OCI-LY1 (cell line): ENCODE results near the gene SLC38A6.

Experiments used
- CTCF ChIP-seq: fragments of 200-600 bp; sonication (generic), shearing (Covaris generic); IDR thresholded peaks from 2 replicates; pipeline ENCODE4 v1.5.1; 2017; ENCODE audit warnings: mild to moderate bottlenecking, antibody characterized with exemption, low read length, moderate library complexity, mixed read lengths
- EZH2 ChIP-seq: fragments of 200-600 bp; sonication (generic), shearing (Covaris generic); IDR thresholded peaks from 2 replicates; pipeline ENCODE4 v1.8.0; 2017; ENCODE audit warnings: borderline replicate concordance, mixed run types, mild to moderate bottlenecking, antibody characterized with exemption, low read length, moderate library complexity, mixed read lengths

GRCh38 chr14:60935319-60935718, 45.7 kb upstream of the SLC38A6 start:
- TF ChIP-seq CTCF (no peak), EZH2 (no peak)
